ENCODE data around the gene ABCD2. TPM values are rescaled to one million over a fixed set of nuclear protein-coding genes. Genes with fewer than 3 reads are reported as not detected.

Gene ABCD2
- polyA plus RNA-seq, 3 donors from 2014 or later: 0.02 to 0.76 (median 0.36) TPM

Other genes starting within 250 kb of the ABCD2 start
- gene KIF21A, start 176.7 kb downstream of the ABCD2 start, polyA plus RNA-seq: 10 to 100 TPM in 1 of 3 donors, 1 to 10 TPM in 2; 1.3 to 13.9 (median 7.8) TPM